HepG2 (cell line): ENCODE results near the gene HSF2BP. TPM values are rescaled to one million over a fixed set of nuclear protein-coding genes. Genes with fewer than 3 reads are reported as not detected.

Experiments used
- ATAC-seq: fragments of 200-7000 bp; cut with Tn5 transposase; 3 replicates; pipeline ENCODE4 v1.9.1; 2020; ENCODE audit warnings: mild to moderate bottlenecking, moderate library complexity
- BruUV-seq: library from RNA; stranded (reverse); fragments of 400-500 nt; replicated peaks from 2 replicates; lab custom pipeline; 2021; lab: Mats Ljungman, UMichigan
- CTCF ChIA-PET: fragments of 300-600 bp; formaldehyde crosslinking; extraction: SDS; loops from one replicate; lab custom pipeline; 2021; ENCODE audit warnings: low total read pairs, inconsistent platforms, low intra/inter-chr PET ratio; lab: Yijun Ruan, JAX
- POLR2A ChIA-PET: fragments of 350-600 bp; sonication (Branson Sonifier 250); formaldehyde crosslinking; loops from one replicate; lab custom pipeline; 2020; ENCODE audit warnings: antibody characterized with exemption, inconsistent platforms; lab: Yijun Ruan, JAX
- DNase-seq: peaks from one replicate; pipeline ENCODE4 v3.0.0-alpha.2; 2015; ENCODE audit warnings: low spot score
- FAIRE-seq: peaks from 3 replicates; lab custom pipeline; 2011; peaks lifted over from hg19 to GRCh38; lab: Jason Lieb, UNC
- H2AFZ ChIP-seq: one replicate; pipeline ENCODE4 v1.6.1; 2011; ENCODE audit warnings: low read length, inconsistent platforms
- H3K27ac ChIP-seq: fragments of 300-600 bp; 3 replicates; pipeline ENCODE4 v1.8.0; 2011; ENCODE audit warnings: mixed run types, mild to moderate bottlenecking, mixed read lengths, low read length, inconsistent platforms; ENCODE audit not compliant: insufficient read depth; ENCODE audit errors: extremely low read length
- H3K27me3 ChIP-seq, 2 experiments: fragments of 200-600 bp in 1 of 2; 2 replicates in 1 of 2; 3 replicates in 1 of 2; pipeline versions ENCODE4 v1.6.0 to v1.8.0; 2011; ENCODE audit warnings: low read length in 2 of 2, mild to moderate bottlenecking in 2 of 2, moderate library complexity in 2 of 2, inconsistent platforms in 1 of 2; ENCODE audit not compliant: insufficient read depth in 2 of 2, control insufficient read depth in 1 of 2
- H3K36me3 ChIP-seq, 2 experiments: fragments of 200-600 bp in 1 of 2; replicated peaks in 1 of 2; 2 replicates in 1 of 2; 3 replicates in 1 of 2; pipeline versions ENCODE4 v1.5.1 to v1.8.0; 2011; ENCODE audit warnings: low read length in 2 of 2, inconsistent platforms in 1 of 2; ENCODE audit not compliant: insufficient read depth in 2 of 2, control insufficient read depth in 1 of 2
- H3K4me1 ChIP-seq: 2 replicates; pipeline ENCODE4 v1.5.1; 2012; ENCODE audit warnings: low read length, inconsistent platforms; ENCODE audit not compliant: insufficient read depth
- H3K4me2 ChIP-seq: 2 replicates; pipeline ENCODE4 v1.6.0; 2011; ENCODE audit warnings: low read depth, low read length, inconsistent platforms
- H3K4me3 ChIP-seq, 3 experiments: fragments of 200-600 bp in 1 of 3; sonication (generic), shearing (Covaris generic) in 1 of 3; replicated peaks in 1 of 3; 2 replicates each; pipeline ENCODE4 v1.5.1; 2011 to 2016; ENCODE audit warnings: low read length in 3 of 3, inconsistent platforms in 2 of 3, low read depth in 2 of 3, mild to moderate bottlenecking in 2 of 3, control low read depth in 1 of 3, mixed read lengths in 1 of 3; ENCODE audit not compliant: insufficient read depth in 1 of 3
- H3K79me2 ChIP-seq: one replicate; pipeline ENCODE4 v1.6.1; 2011; ENCODE audit warnings: low read length, inconsistent platforms; ENCODE audit not compliant: insufficient read depth
- H3K9ac ChIP-seq: 2 replicates; pipeline ENCODE4 v1.6.0; 2011; ENCODE audit warnings: mild to moderate bottlenecking, low read depth, low read length, inconsistent platforms; ENCODE audit not compliant: insufficient read depth
- H3K9me3 ChIP-seq: 2 replicates; pipeline ENCODE4 v1.5.1; 2012; ENCODE audit warnings: mild to moderate bottlenecking, low read length
- H4K20me1 ChIP-seq: 2 replicates; pipeline ENCODE4 v1.6.0; 2011; ENCODE audit warnings: inconsistent platforms, mild to moderate bottlenecking, low read length, moderate library complexity; ENCODE audit not compliant: insufficient read depth
- AKAP8 ChIP-seq: sonication (generic); formaldehyde crosslinking; IDR thresholded peaks from 2 replicates; pipeline ENCODE4 v1.5.1; 2020; ENCODE audit warnings: mild to moderate bottlenecking, missing genetic modification reagents
- ARNT2 ChIP-seq: sonication (generic); formaldehyde crosslinking; IDR thresholded peaks from 2 replicates; pipeline ENCODE4 v1.8.0; 2022; ENCODE audit warnings: mild to moderate bottlenecking, low read depth, missing genetic modification reagents, moderate library complexity
- FOXM1 ChIP-seq: sonication (generic); formaldehyde crosslinking; IDR thresholded peaks from 2 replicates; pipeline ENCODE4 v1.5.0; 2020; ENCODE audit warnings: missing genetic modification reagents
- GMEB1 ChIP-seq: sonication (generic); formaldehyde crosslinking; IDR thresholded peaks from 2 replicates; pipeline ENCODE4 v1.5.1; 2020; ENCODE audit warnings: missing genetic modification reagents, mild to moderate bottlenecking, borderline replicate concordance
- MTA3 ChIP-seq: sonication (generic); formaldehyde crosslinking; IDR thresholded peaks from 2 replicates; pipeline ENCODE4 v1.4.0; 2020; ENCODE audit warnings: missing genetic modification reagents
- NAIF1 ChIP-seq: sonication (generic); formaldehyde crosslinking; IDR thresholded peaks from 2 replicates; pipeline ENCODE4 v1.5.0; 2020; ENCODE audit warnings: mild to moderate bottlenecking, missing genetic modification reagents, borderline replicate concordance
- PRPF4 ChIP-seq: fragments of 200-400 bp; formaldehyde crosslinking; IDR thresholded peaks from 2 replicates; pipeline ENCODE4 v1.6.1; 2016; ENCODE audit warnings: low read length, low read depth; ENCODE audit not compliant: poor library complexity, severe bottlenecking
- SCMH1 ChIP-seq: sonication (generic); formaldehyde crosslinking; IDR thresholded peaks from 2 replicates; pipeline ENCODE4 v1.9.0; 2021; ENCODE audit warnings: missing genetic modification reagents, mild to moderate bottlenecking, borderline replicate concordance
- SMC3 ChIP-seq: IDR thresholded peaks from 2 replicates; pipeline ENCODE4 v1.6.1; 2011; ENCODE audit warnings: low read length, improper control_type of control experiment
- SNAI1 ChIP-seq: sonication (generic); formaldehyde crosslinking; IDR thresholded peaks from 2 replicates; pipeline ENCODE4 v1.5.0; 2020; ENCODE audit warnings: mild to moderate bottlenecking, missing genetic modification reagents, borderline replicate concordance
- SRSF1 ChIP-seq: fragments of 200-400 bp; formaldehyde crosslinking; optimal IDR thresholded peaks from 2 replicates; pipeline ENCODE3; 2017; ENCODE audit warnings: mild to moderate bottlenecking, low read depth, low read length, moderate library complexity
- YY1 ChIP-seq: IDR thresholded peaks from 2 replicates; pipeline ENCODE4 v1.6.1; 2011; ENCODE audit warnings: low read length, low read depth, moderate library complexity, mild to moderate bottlenecking; ENCODE audit not compliant: insufficient read depth, insufficient replicate concordance
- ZNF446 ChIP-seq: sonication (generic); formaldehyde crosslinking; IDR thresholded peaks from 2 replicates; pipeline ENCODE4 v1.5.0; 2020; ENCODE audit warnings: mild to moderate bottlenecking, missing genetic modification reagents
- ZNF572 ChIP-seq: sonication (generic); formaldehyde crosslinking; IDR thresholded peaks from 2 replicates; pipeline ENCODE4 v1.5.1; 2020; ENCODE audit warnings: mild to moderate bottlenecking, missing genetic modification reagents
- ZNF747 ChIP-seq: sonication (generic); formaldehyde crosslinking; IDR thresholded peaks from 2 replicates; pipeline ENCODE4 v1.8.1; 2023; ENCODE audit warnings: missing genetic modification reagents, mild to moderate bottlenecking, borderline replicate concordance
- ZNF768 ChIP-seq: sonication (generic); formaldehyde crosslinking; IDR thresholded peaks from 2 replicates; pipeline ENCODE4 v1.4.0; 2020; ENCODE audit warnings: missing genetic modification reagents
- ZNF800 ChIP-seq: sonication (generic); formaldehyde crosslinking; IDR thresholded peaks from 2 replicates; pipeline ENCODE4 v1.4.0; 2020; ENCODE audit warnings: missing genetic modification reagents
- WGBS: methylation state at CpG from one replicate; pipeline ENCODE4 v1.1.6; 2017; ENCODE audit warnings: low lambda C conversion rate; 5-methylcytosine and 5-hydroxymethylcytosine counted together
- in situ Hi-C: cut with HindIII; loops from 2 replicates; pipeline ENCODE4 v1.10.0; 2017; ENCODE audit warnings: low pct_unique_long_range_greater_than_20kb; ENCODE audit not compliant: extremely low pct_ligation_motif_present
- intact Hi-C: fragments of 100-400 bp; cut with micrococcal nuclease; formaldehyde crosslinking; loops from one replicate; pipeline ENCODE4 v1.10.0; 2022; ENCODE audit not compliant: unreplicated experiment
- polyA plus RNA-seq, 8 experiments: library from polyadenylated mRNA; depleted of rRNA in 3 of 8; stranded (reverse) in 7 of 8; unstranded in 1 of 8; fragments of >200 nt; fragmentation: Illumina TruSeq in 4 of 8; extraction: Trizol in 4 of 8; gene quantifications; 2 replicates each; pipeline versions ENCODE4 v1.2.1 to v1.2.3, GENCODE V29; 2011 to 2016; ENCODE audit warnings: low read depth in 4 of 8, missing spikeins in 1 of 8, mixed read lengths in 1 of 8; ENCODE audit not compliant: insufficient read depth in 1 of 8
- total RNA-seq, 5 experiments: library from RNA; depleted of rRNA; stranded (reverse); fragments of >200 nt; fragmentation: Illumina TruSeq; extraction: Trizol; gene quantifications; 2 replicates each; pipeline ENCODE4 v1.2.3, GENCODE V29; 2016; ENCODE audit warnings: low read depth in 1 of 5
- TF ChIP-seq, protein P1 (sequence below): sonication (generic); formaldehyde crosslinking; IDR thresholded peaks from 2 replicates; pipeline ENCODE4 v1.4.0; 2020; ENCODE audit warnings: low read depth, missing genetic modification reagents

HSF2BP gene
- total and polyA plus RNA-seq, 2 of the 13 experiments (the other 11 are each of a cell fraction or from before 2014, with no cell fraction given) = 0.67 to 2.2 TPM

DNA sequence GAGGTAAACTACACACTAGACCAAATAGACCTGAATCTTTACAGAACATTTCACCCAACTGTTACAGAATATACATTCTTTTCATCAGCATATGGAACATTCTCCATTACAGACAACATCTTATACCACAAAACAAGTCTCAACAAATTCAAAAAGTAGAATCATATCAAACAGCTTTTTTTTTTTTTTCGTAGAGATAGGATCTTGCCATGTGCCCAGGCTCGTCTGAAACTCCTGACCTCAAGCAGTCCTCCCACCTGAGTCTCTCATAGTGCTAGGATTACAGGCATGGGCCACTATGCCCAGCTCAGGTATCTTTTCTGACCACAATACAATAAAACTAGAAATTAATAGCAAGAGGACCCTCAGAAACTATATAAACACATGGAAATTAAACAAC, 36.5 kb downstream of the HSF2BP start:
- TF ChIP-seq MTA3 (CRISPR knock-in tag) = no peak
- no peak for TF ChIP-seq FOXM1 (CRISPR knock-in tag)
- TF ChIP-seq GMEB1 (CRISPR knock-in tag) = no peak
- no peak for TF ChIP-seq SCMH1 (CRISPR knock-in tag)
- no peak for TF ChIP-seq ARNT2 (CRISPR knock-in tag)
- no peak for TF ChIP-seq SRSF1
- TF ChIP-seq ZNF800 (CRISPR knock-in tag) = no peak
- TF ChIP-seq SMC3 = no peak
- no peak for TF ChIP-seq AKAP8 (CRISPR knock-in tag)
- no peak for TF ChIP-seq ZNF768 (CRISPR knock-in tag)
- TF ChIP-seq, protein P1, sequence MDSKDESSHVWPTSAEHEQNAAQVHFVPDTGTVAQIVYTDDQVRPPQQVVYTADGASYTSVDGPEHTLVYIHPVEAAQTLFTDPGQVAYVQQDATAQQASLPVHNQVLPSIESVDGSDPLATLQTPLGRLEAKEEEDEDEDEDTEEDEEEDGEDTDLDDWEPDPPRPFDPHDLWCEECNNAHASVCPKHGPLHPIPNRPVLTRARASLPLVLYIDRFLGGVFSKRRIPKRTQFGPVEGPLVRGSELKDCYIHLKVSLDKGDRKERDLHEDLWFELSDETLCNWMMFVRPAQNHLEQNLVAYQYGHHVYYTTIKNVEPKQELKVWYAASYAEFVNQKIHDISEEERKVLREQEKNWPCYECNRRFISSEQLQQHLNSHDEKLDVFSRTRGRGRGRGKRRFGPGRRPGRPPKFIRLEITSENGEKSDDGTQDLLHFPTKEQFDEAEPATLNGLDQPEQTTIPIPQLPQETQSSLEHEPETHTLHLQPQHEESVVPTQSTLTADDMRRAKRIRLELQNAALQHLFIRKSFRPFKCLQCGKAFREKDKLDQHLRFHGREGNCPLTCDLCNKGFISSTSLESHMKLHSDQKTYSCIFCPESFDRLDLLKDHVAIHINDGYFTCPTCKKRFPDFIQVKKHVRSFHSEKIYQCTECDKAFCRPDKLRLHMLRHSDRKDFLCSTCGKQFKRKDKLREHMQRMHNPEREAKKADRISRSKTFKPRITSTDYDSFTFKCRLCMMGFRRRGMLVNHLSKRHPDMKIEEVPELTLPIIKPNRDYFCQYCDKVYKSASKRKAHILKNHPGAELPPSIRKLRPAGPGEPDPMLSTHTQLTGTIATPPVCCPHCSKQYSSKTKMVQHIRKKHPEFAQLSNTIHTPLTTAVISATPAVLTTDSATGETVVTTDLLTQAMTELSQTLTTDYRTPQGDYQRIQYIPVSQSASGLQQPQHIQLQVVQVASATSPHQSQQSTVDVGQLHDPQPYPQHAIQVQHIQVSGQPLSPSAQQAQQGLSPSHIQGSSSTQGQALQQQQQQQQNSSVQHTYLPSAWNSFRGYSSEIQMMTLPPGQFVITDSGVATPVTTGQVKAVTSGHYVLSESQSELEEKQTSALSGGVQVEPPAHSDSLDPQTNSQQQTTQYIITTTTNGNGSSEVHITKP (CRISPR knock-in tag) = no peak
- no peak for TF ChIP-seq ZNF446 (CRISPR knock-in tag)
- TF ChIP-seq ZNF572 (CRISPR knock-in tag) = no peak
- no peak for TF ChIP-seq YY1
- TF ChIP-seq PRPF4 = no peak
- TF ChIP-seq ZNF747 (CRISPR knock-in tag) = no peak
- no peak for TF ChIP-seq SNAI1 (CRISPR knock-in tag)
- TF ChIP-seq NAIF1 (CRISPR knock-in tag) = no peak
- Histone ChIP-seq H3K27me3 (no peaks in the 10 kb centered on the region), H3K27ac (no peak overlapping the region), H3K9ac (no peak overlapping the region), H4K20me1 (no peaks in the 10 kb centered on the region), H3K4me2 (no peak overlapping the region), H3K9me3 (peaks cover 13% of the 10 kb centered on the region), H3K4me3 (no peak overlapping the region), H3K36me3 (no peaks in the 10 kb centered on the region), H3K79me2 (no peaks in the 10 kb centered on the region), H3K4me1 (no peaks in the 10 kb centered on the region), H2AFZ (no peak overlapping the region)
- FAIRE-seq (no peak), ATAC-seq (no peak), DNase-seq (no peak)
- CTCF ChIA-PET = no interaction called here
- WGBS = 98% methylated on average over 2 of the region's 2 CpGs
- intact Hi-C loops (no loop called here), in situ Hi-C loops (no loop called here)
- POLR2A ChIA-PET = no interaction called here
- BruUV-seq = no TSS peak
